Calu3 (cell line): ENCODE data around the gene SERPINE2. TPM values are rescaled to one million over a fixed set of nuclear protein-coding genes. Genes with fewer than 3 reads are reported as not detected.

ENCODE experiments used
- BruUV-seq: library from RNA; stranded (reverse); fragments of 400-500 nt; replicated peaks from 2 replicates; lab custom pipeline; 2021; lab: Mats Ljungman, UMichigan
- CTCF ChIA-PET: fragments of 300-600 bp; sonication (Branson Sonifier 250); formaldehyde crosslinking; loops from one replicate; lab custom pipeline; 2022; ENCODE audit warnings: antibody characterized with exemption; lab: Charles Lee
- DNase-seq: peaks from one replicate; pipeline ENCODE4 v3.0.0; 2022
- H3K27ac Mint-ChIP-seq: one replicate; pipeline ENCODE4 v1.8.0; 2022; ENCODE audit warnings: mixed read lengths; ENCODE audit not compliant: unreplicated experiment
- H3K27me3 Mint-ChIP-seq: one replicate; pipeline ENCODE4 v1.8.0; 2022; ENCODE audit warnings: mixed read lengths; ENCODE audit not compliant: unreplicated experiment
- H3K36me3 Mint-ChIP-seq: one replicate; pipeline ENCODE4 v1.8.0; 2022; ENCODE audit warnings: mild to moderate bottlenecking, moderate library complexity, mixed read lengths; ENCODE audit not compliant: insufficient read depth, unreplicated experiment
- H3K4me1 Mint-ChIP-seq: one replicate; pipeline ENCODE4 v1.8.0; 2022; ENCODE audit warnings: mild to moderate bottlenecking, low read depth, mixed read lengths; ENCODE audit not compliant: unreplicated experiment
- H3K4me3 Mint-ChIP-seq: one replicate; pipeline ENCODE4 v1.8.0; 2022; ENCODE audit warnings: mild to moderate bottlenecking, low read depth, moderate library complexity, mixed read lengths; ENCODE audit not compliant: unreplicated experiment
- H3K9me3 Mint-ChIP-seq: one replicate; pipeline ENCODE4 v1.8.0; 2022; ENCODE audit warnings: low read depth, mixed read lengths; ENCODE audit not compliant: unreplicated experiment
- intact Hi-C: fragments of 100-400 bp; cut with micrococcal nuclease; formaldehyde crosslinking; loops from one replicate; pipeline ENCODE4 v1.10.0; 2022; ENCODE audit not compliant: unreplicated experiment
- total RNA-seq: library from RNA; stranded (reverse); gene quantifications from 2 replicates; pipeline ENCODE4 v1.2.3, GENCODE V29; 2022
- TF ChIP-seq, protein P1 (sequence below): fragments of 200-600 bp; IDR thresholded peaks from one replicate; pipeline ENCODE4 v1.8.0; 2022; ENCODE audit warnings: antibody characterized with exemption; ENCODE audit not compliant: unreplicated experiment

Gene SERPINE2
- total RNA-seq, 1 experiment from 2014 or later = 39.7 TPM

GRCh38 chr2:224058048-224058775 is 19.1 kb upstream of the SERPINE2 start:
- no TSS peak for BruUV-seq
- no peaks in the 10 kb centered on the region for H3K36me3 Mint-ChIP-seq
- TF ChIP-seq, protein P1, sequence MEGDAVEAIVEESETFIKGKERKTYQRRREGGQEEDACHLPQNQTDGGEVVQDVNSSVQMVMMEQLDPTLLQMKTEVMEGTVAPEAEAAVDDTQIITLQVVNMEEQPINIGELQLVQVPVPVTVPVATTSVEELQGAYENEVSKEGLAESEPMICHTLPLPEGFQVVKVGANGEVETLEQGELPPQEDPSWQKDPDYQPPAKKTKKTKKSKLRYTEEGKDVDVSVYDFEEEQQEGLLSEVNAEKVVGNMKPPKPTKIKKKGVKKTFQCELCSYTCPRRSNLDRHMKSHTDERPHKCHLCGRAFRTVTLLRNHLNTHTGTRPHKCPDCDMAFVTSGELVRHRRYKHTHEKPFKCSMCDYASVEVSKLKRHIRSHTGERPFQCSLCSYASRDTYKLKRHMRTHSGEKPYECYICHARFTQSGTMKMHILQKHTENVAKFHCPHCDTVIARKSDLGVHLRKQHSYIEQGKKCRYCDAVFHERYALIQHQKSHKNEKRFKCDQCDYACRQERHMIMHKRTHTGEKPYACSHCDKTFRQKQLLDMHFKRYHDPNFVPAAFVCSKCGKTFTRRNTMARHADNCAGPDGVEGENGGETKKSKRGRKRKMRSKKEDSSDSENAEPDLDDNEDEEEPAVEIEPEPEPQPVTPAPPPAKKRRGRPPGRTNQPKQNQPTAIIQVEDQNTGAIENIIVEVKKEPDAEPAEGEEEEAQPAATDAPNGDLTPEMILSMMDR = no peak
- H3K27ac Mint-ChIP-seq = no peak overlapping the region
- peaks cover 8% of the 10 kb centered on the region for H3K9me3 Mint-ChIP-seq
- H3K4me3 Mint-ChIP-seq = no peak overlapping the region
- CTCF ChIA-PET = interaction anchor here (1.1 kb wide), 1 partner anchor 10 kb away, joined by 3 read pairs; no protein-coding TSS in a partner anchor
- no peaks in the 10 kb centered on the region for H3K27me3 Mint-ChIP-seq
- no peak for DNase-seq
- H3K4me1 Mint-ChIP-seq = peaks cover 8% of the 10 kb centered on the region
- intact Hi-C loops = no loop called here

GRCh38 chr2:224056889-224057288 is 17.8 kb upstream of the SERPINE2 start:
- no peaks in the 10 kb centered on the region for H3K36me3 Mint-ChIP-seq
- CTCF ChIA-PET = no interaction called here
- intact Hi-C loops = no loop called here
- H3K27ac Mint-ChIP-seq = no peak overlapping the region
- H3K27me3 Mint-ChIP-seq = no peaks in the 10 kb centered on the region
- no peaks in the 10 kb centered on the region for H3K4me1 Mint-ChIP-seq
- H3K4me3 Mint-ChIP-seq = no peak overlapping the region
- BruUV-seq = no TSS peak
- TF ChIP-seq, protein P1 = no peak
- H3K9me3 Mint-ChIP-seq = peaks cover 8% of the 10 kb centered on the region
- DNase-seq = no peak

DNA sequence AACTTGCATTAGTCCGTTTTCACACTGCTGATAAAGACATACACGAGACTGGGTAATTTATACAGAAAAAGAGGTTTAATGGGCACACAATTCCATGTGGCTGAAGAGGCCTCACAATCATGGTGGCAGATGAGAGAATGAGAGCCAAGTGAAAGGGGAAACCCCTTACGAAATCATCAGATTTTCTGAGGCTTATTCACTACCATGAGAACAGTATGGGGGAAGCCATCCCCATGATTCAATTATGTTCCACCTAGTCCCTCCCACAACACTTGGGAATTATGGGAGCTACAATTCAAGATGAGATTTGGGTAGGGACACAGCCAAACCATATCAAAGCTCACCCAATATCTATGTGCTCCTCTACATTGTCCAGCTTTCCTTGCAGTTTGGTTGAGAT is 16.0 kb upstream of the SERPINE2 start:
- Mint-ChIP-seq H3K27ac (no peak overlapping the region), H3K4me3 (no peak overlapping the region), H3K36me3 (no peaks in the 10 kb centered on the region), H3K27me3 (peaks cover 17% of the 10 kb centered on the region), H3K9me3 (peaks cover 8% of the 10 kb centered on the region), H3K4me1 (no peaks in the 10 kb centered on the region)
- BruUV-seq = no TSS peak
- CTCF ChIA-PET = interaction anchor here (0.6 kb wide), 1 partner anchor 124 kb away, joined by 3 read pairs; no protein-coding TSS in a partner anchor
- DNase-seq = no peak
- TF ChIP-seq, protein P1 = no peak
- intact Hi-C loops = no loop called here

GRCh38 chr2:224046752-224047151 is 7.7 kb upstream of the SERPINE2 start:
- peaks cover 45% of the 10 kb centered on the region for H3K27me3 Mint-ChIP-seq
- DNase-seq = no peak

More at GRCh38 chr2:224046752-224047151, 7.7 kb upstream of the SERPINE2 start:
- intact Hi-C loops = no loop called here
- no peaks in the 10 kb centered on the region for H3K9me3 Mint-ChIP-seq
- H3K4me1 Mint-ChIP-seq = no peaks in the 10 kb centered on the region
- H3K27ac Mint-ChIP-seq = no peak overlapping the region
- CTCF ChIA-PET = no interaction called here
- TF ChIP-seq, protein P1 = no peak
- BruUV-seq = no TSS peak
- H3K36me3 Mint-ChIP-seq = no peaks in the 10 kb centered on the region
- H3K4me3 Mint-ChIP-seq = no peak overlapping the region
